GM18526 (cell line): ENCODE measurements around the gene C20orf144.

Experiments used
- POLR2A ChIP-seq: IDR thresholded peaks from 3 replicates; pipeline ENCODE4 v1.6.1; 2011; ENCODE audit not compliant: insufficient read length; ENCODE audit errors: extremely low read depth

The C20orf144 gene

DNA sequence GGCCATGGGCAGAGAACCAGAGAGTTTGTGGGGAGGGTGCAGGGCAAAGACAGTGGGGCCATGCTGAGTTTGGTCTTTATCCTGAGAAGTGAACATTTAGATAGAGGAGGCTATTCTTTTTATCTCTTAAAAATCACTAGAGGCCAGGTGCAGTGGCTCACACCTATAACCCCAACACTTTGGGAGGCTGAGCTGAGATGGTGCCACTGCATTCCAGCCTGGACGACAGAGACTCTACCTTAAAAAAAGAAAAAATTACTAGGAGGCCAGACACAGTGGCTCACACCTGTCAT is 49.3 kb downstream of the C20orf144 start:
- TF ChIP-seq POLR2A, result no peak
